WTC11 (cell line): Measurements from ENCODE around the gene DHFR. TPM values are rescaled to one million over a fixed set of nuclear protein-coding genes. Genes with fewer than 3 reads are reported as not detected.

Source experiments
- ATAC-seq: fragments of 200-7000 bp; cut with Tn5 transposase; 2 replicates; pipeline ENCODE4 v1.10.0; 2021; ENCODE audit warnings: mild to moderate bottlenecking, moderate library complexity
- CTCF ChIA-PET: fragments of 300-600 bp; sonication (Branson Sonifier 250); formaldehyde crosslinking; loops from one replicate; lab custom pipeline; 2021; ENCODE audit warnings: antibody characterized with exemption; lab: Charles Lee
- POLR2A ChIA-PET: fragments of 350-600 bp; sonication (Branson Sonifier 250); formaldehyde crosslinking; loops from one replicate; lab custom pipeline; 2021; ENCODE audit warnings: antibody characterized with exemption; lab: Charles Lee
- DNase-seq: peaks from one replicate; pipeline ENCODE4 v3.0.0; 2021; ENCODE audit warnings: low spot score
- H3K27ac Mint-ChIP-seq: 2 replicates; pipeline ENCODE4 v1.8.0; 2021; ENCODE audit warnings: mixed read lengths
- H3K27me3 Mint-ChIP-seq: 2 replicates; pipeline ENCODE4 v1.8.0; 2021; ENCODE audit warnings: low read depth, mild to moderate bottlenecking, moderate library complexity, mixed read lengths
- H3K36me3 Mint-ChIP-seq: 2 replicates; pipeline ENCODE4 v1.8.0; 2021; ENCODE audit warnings: mixed read lengths
- H3K4me1 Mint-ChIP-seq: 2 replicates; pipeline ENCODE4 v1.8.0; 2022; ENCODE audit warnings: mixed read lengths
- H3K4me3 Mint-ChIP-seq: 2 replicates; pipeline ENCODE4 v1.8.0; 2021; ENCODE audit warnings: mild to moderate bottlenecking, moderate library complexity, mixed read lengths
- H3K9me3 Mint-ChIP-seq: 2 replicates; pipeline ENCODE4 v1.8.0; 2021; ENCODE audit warnings: mixed read lengths
- AFF4 ChIP-seq: sonication (generic); formaldehyde crosslinking; IDR thresholded peaks from 2 replicates; pipeline ENCODE4 v1.8.1; 2023; ENCODE audit warnings: mild to moderate bottlenecking, missing genetic modification reagents, borderline replicate concordance
- CBFB ChIP-seq: sonication (generic); formaldehyde crosslinking; IDR thresholded peaks from 2 replicates; pipeline ENCODE4 v1.8.1; 2022; ENCODE audit warnings: mild to moderate bottlenecking, low read depth, missing genetic modification reagents
- ESRRA ChIP-seq: sonication (generic); formaldehyde crosslinking; IDR thresholded peaks from 2 replicates; pipeline ENCODE4 v1.8.1; 2022; ENCODE audit warnings: mild to moderate bottlenecking, missing genetic modification reagents, borderline replicate concordance
- FOXJ3 ChIP-seq: sonication (generic); formaldehyde crosslinking; IDR thresholded peaks from 2 replicates; pipeline ENCODE4 v1.9.0; 2021; ENCODE audit warnings: missing genetic modification reagents, mild to moderate bottlenecking, borderline replicate concordance
- FOXP4 ChIP-seq: sonication (generic); formaldehyde crosslinking; IDR thresholded peaks from 2 replicates; pipeline ENCODE4 v1.8.0; 2022; ENCODE audit warnings: mild to moderate bottlenecking, missing genetic modification reagents
- IRF1 ChIP-seq: sonication (generic); formaldehyde crosslinking; IDR thresholded peaks from 2 replicates; pipeline ENCODE4 v1.8.0; 2023; ENCODE audit warnings: missing genetic modification reagents
- JAZF1 ChIP-seq: fragments of 250-450 bp; sonication (Bioruptor Pico); IDR thresholded peaks from 2 replicates; pipeline ENCODE4 v1.9.0; 2021; ENCODE audit warnings: moderate library complexity, mild to moderate bottlenecking, inconsistent platforms
- NR2C2 ChIP-seq: sonication (generic); formaldehyde crosslinking; IDR thresholded peaks from 2 replicates; pipeline ENCODE4 v1.8.0; 2022; ENCODE audit warnings: mild to moderate bottlenecking, missing genetic modification reagents
- SOX15 ChIP-seq: fragments of 250-450 bp; sonication (Bioruptor Pico); IDR thresholded peaks from 2 replicates; pipeline ENCODE4 v1.9.0; 2021; ENCODE audit warnings: mild to moderate bottlenecking
- TEAD4 ChIP-seq: sonication (generic); formaldehyde crosslinking; IDR thresholded peaks from 2 replicates; pipeline ENCODE4 v1.8.0; 2022; ENCODE audit warnings: mild to moderate bottlenecking, missing genetic modification reagents
- TP53 ChIP-seq: sonication (generic); formaldehyde crosslinking; IDR thresholded peaks from 2 replicates; pipeline ENCODE4 v1.8.1; 2023; ENCODE audit warnings: mild to moderate bottlenecking, missing genetic modification reagents
- ZNF281 ChIP-seq: sonication (generic); formaldehyde crosslinking; IDR thresholded peaks from 2 replicates; pipeline ENCODE4 v1.8.0; 2023; ENCODE audit warnings: mild to moderate bottlenecking, missing genetic modification reagents
- ZNF532 ChIP-seq: fragments of 250-450 bp; sonication (Bioruptor Pico); IDR thresholded peaks from 2 replicates; pipeline ENCODE4 v1.9.0; 2021; ENCODE audit warnings: mild to moderate bottlenecking, borderline replicate concordance
- ZNF671 ChIP-seq: fragments of 250-450 bp; sonication (Bioruptor Pico); IDR thresholded peaks from 2 replicates; pipeline ENCODE4 v1.8.0; 2021; ENCODE audit warnings: mild to moderate bottlenecking
- total RNA-seq: library from RNA; stranded (reverse); gene quantifications from 3 replicates; pipeline ENCODE4 v1.2.3, GENCODE V29; 2021

Gene DHFR
- total RNA-seq, 1 experiment from 2014 or later = 68.0 TPM

- TF ChIP-seq ZNF532 (CRISPR knock-in tag) (no peak), ZNF281 (CRISPR knock-in tag) (no peak)
Measured at GRCh38 chr5:80703291-80703690, 48.5 kb upstream of the DHFR start (continued).

GRCh38 chr5:80701597-80701996, 46.8 kb upstream of the DHFR start:
- POLR2A ChIA-PET = no interaction called here
- H3K27me3 Mint-ChIP-seq = no peaks in the 10 kb centered on the region
- H3K9me3 Mint-ChIP-seq = peaks cover 9% of the 10 kb centered on the region
- DNase-seq (no peak), ATAC-seq (no peak; the same call in 1 of the 2 replicates)
- peaks cover 11% of the 10 kb centered on the region for H3K36me3 Mint-ChIP-seq
- H3K4me3 Mint-ChIP-seq = no peak overlapping the region
- TF ChIP-seq SOX15 = no peak
- no peak for TF ChIP-seq FOXJ3
- no peak for TF ChIP-seq NR2C2
- no peak for TF ChIP-seq ESRRA (CRISPR knock-in tag)
- no peak for TF ChIP-seq AFF4 (CRISPR knock-in tag)
- TF ChIP-seq CBFB (CRISPR knock-in tag) = no peak
- no peak for TF ChIP-seq FOXP4
- TF ChIP-seq TEAD4 (CRISPR knock-in tag) = no peak
- H3K4me1 Mint-ChIP-seq = peaks cover 32% of the 10 kb centered on the region
- peak overlapping the region; percentile 80; the same call in 1 of the 2 replicates for H3K27ac Mint-ChIP-seq
- CTCF ChIA-PET = interaction anchor here (1.2 kb wide), 1 partner anchor 10 kb away, joined by 3 read pairs; no protein-coding TSS in a partner anchor

GRCh38 chr5:80698369-80698768, 43.6 kb upstream of the DHFR start:
- Mint-ChIP-seq H3K27me3 (no peaks in the 10 kb centered on the region), H3K4me1 (peaks cover 14% of the 10 kb centered on the region), H3K27ac (peak overlapping the region; percentile 49; the same call in 1 of the 2 replicates), H3K4me3 (no peak overlapping the region), H3K9me3 (no peaks in the 10 kb centered on the region)
- ATAC-seq (no peak), DNase-seq (no peak)
- CTCF ChIA-PET = no interaction called here
- no peak for TF ChIP-seq TP53
- TF ChIP-seq ZNF671 (CRISPR knock-in tag) = no peak
- TF ChIP-seq IRF1 (CRISPR knock-in tag) = no peak
- TF ChIP-seq JAZF1 (CRISPR knock-in tag) = no peak
- TF ChIP-seq NR2C2 = no peak
- TF ChIP-seq, all 79 proteins: peak for 0
- POLR2A ChIA-PET = no interaction called here
- no peaks in the 10 kb centered on the region; the same call in 1 of the 2 replicates for H3K36me3 Mint-ChIP-seq
